SK-N-SH treated with all-trans-retinoic acid at 6 μM for 48 hours (cell line): ENCODE measurements around the gene MERTK.

Source experiments
- ARNTL ChIP-seq: fragments of 450-650 bp; formaldehyde crosslinking; IDR thresholded peaks from 2 replicates; pipeline ENCODE4 v1.5.0; 2020; ENCODE audit warnings: low read depth, mild to moderate bottlenecking, moderate library complexity, borderline replicate concordance
- RARB ChIP-seq: fragments of 250-450 bp; sonication (Bioruptor Pico); IDR thresholded peaks from 2 replicates; pipeline ENCODE4 v1.8.0; 2021; ENCODE audit warnings: mild to moderate bottlenecking, moderate library complexity
- SNAI2 ChIP-seq: fragments of 250-450 bp; sonication (Bioruptor Pico); IDR thresholded peaks from 2 replicates; pipeline ENCODE4 v1.5.0; 2020; ENCODE audit warnings: mild to moderate bottlenecking, moderate library complexity
- TCF4 ChIP-seq: fragments of 250-450 bp; sonication (Bioruptor Pico); IDR thresholded peaks from 2 replicates; pipeline ENCODE4 v1.8.0; 2021; ENCODE audit warnings: mild to moderate bottlenecking, moderate library complexity, borderline replicate concordance
- ZFP30 ChIP-seq: fragments of 450-650 bp; formaldehyde crosslinking; IDR thresholded peaks from 2 replicates; pipeline ENCODE4 v1.5.0; 2022; ENCODE audit warnings: mild to moderate bottlenecking, moderate library complexity
- ZNF8 ChIP-seq: fragments of 450-650 bp; formaldehyde crosslinking; IDR thresholded peaks from 2 replicates; pipeline ENCODE4 v1.5.0; 2020; ENCODE audit warnings: mild to moderate bottlenecking, moderate library complexity
- TF ChIP-seq, protein P1 (sequence below): fragments of 250-450 bp; sonication (Bioruptor Pico); IDR thresholded peaks from 2 replicates; pipeline ENCODE4 v1.8.0; 2021; ENCODE audit warnings: low read depth, mild to moderate bottlenecking, moderate library complexity, borderline replicate concordance
- TF ChIP-seq, protein P2 (sequence below): fragments of 250-450 bp; sonication (Bioruptor Pico); IDR thresholded peaks from 2 replicates; pipeline ENCODE4 v1.5.1; 2021; ENCODE audit warnings: mild to moderate bottlenecking, moderate library complexity
- TF ChIP-seq, protein P3 (sequence below): fragments of 250-450 bp; sonication (Bioruptor Pico); IDR thresholded peaks from 2 replicates; pipeline ENCODE4 v1.5.1; 2020; ENCODE audit warnings: low read depth, mild to moderate bottlenecking, moderate library complexity
- TF ChIP-seq, protein P4 (sequence below): fragments of 250-450 bp; sonication (Bioruptor Pico); IDR thresholded peaks from 2 replicates; pipeline ENCODE4 v1.5.0; 2020; ENCODE audit warnings: mild to moderate bottlenecking, moderate library complexity

DNA sequence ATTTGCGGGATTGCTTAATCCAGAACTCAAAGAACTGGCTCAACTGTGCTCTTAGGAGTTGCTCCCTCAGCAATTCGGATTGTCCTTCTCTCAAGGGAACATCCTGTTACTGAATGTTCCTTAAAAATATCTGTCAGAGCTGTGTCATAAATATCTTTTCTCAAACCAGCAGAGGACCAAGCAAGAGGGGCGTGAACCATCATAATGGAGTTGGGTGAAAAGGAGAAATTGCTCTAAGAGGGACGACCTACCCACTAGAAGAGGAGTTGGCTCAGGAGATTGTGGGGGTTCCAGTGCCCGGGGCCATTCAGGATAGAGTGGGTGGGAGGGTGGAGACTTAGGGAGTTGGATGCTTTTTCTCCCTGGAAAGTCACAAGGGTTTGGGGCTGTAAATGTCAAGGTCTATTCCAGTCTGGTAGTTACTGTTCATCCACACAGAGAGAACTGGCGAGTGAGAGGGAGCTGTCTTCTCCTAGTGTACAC, 59.5 kb downstream of the MERTK start:
- no peak for TF ChIP-seq ARNTL (CRISPR knock-in tag)
- TF ChIP-seq, protein P1, sequence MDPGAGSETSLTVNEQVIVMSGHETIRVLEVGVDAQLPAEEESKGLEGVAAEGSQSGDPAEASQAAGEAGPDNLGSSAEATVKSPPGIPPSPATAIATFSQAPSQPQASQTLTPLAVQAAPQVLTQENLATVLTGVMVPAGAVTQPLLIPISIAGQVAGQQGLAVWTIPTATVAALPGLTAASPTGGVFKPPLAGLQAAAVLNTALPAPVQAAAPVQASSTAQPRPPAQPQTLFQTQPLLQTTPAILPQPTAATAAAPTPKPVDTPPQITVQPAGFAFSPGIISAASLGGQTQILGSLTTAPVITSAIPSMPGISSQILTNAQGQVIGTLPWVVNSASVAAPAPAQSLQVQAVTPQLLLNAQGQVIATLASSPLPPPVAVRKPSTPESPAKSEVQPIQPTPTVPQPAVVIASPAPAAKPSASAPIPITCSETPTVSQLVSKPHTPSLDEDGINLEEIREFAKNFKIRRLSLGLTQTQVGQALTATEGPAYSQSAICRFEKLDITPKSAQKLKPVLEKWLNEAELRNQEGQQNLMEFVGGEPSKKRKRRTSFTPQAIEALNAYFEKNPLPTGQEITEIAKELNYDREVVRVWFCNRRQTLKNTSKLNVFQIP (CRISPR knock-in tag): no peak
- TF ChIP-seq ZNF8: no peak
- TF ChIP-seq, protein P2, sequence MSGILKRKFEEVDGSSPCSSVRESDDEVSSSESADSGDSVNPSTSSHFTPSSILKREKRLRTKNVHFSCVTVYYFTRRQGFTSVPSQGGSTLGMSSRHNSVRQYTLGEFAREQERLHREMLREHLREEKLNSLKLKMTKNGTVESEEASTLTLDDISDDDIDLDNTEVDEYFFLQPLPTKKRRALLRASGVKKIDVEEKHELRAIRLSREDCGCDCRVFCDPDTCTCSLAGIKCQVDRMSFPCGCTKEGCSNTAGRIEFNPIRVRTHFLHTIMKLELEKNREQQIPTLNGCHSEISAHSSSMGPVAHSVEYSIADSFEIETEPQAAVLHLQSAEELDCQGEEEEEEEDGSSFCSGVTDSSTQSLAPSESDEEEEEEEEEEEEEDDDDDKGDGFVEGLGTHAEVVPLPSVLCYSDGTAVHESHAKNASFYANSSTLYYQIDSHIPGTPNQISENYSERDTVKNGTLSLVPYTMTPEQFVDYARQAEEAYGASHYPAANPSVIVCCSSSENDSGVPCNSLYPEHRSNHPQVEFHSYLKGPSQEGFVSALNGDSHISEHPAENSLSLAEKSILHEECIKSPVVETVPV (CRISPR knock-in tag): no peak
- TF ChIP-seq, protein P3, sequence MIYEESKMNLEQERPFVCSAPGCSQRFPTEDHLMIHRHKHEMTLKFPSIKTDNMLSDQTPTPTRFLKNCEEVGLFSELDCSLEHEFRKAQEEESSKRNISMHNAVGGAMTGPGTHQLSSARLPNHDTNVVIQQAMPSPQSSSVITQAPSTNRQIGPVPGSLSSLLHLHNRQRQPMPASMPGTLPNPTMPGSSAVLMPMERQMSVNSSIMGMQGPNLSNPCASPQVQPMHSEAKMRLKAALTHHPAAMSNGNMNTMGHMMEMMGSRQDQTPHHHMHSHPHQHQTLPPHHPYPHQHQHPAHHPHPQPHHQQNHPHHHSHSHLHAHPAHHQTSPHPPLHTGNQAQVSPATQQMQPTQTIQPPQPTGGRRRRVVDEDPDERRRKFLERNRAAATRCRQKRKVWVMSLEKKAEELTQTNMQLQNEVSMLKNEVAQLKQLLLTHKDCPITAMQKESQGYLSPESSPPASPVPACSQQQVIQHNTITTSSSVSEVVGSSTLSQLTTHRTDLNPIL (CRISPR knock-in tag): no peak
- TF ChIP-seq, protein P4, sequence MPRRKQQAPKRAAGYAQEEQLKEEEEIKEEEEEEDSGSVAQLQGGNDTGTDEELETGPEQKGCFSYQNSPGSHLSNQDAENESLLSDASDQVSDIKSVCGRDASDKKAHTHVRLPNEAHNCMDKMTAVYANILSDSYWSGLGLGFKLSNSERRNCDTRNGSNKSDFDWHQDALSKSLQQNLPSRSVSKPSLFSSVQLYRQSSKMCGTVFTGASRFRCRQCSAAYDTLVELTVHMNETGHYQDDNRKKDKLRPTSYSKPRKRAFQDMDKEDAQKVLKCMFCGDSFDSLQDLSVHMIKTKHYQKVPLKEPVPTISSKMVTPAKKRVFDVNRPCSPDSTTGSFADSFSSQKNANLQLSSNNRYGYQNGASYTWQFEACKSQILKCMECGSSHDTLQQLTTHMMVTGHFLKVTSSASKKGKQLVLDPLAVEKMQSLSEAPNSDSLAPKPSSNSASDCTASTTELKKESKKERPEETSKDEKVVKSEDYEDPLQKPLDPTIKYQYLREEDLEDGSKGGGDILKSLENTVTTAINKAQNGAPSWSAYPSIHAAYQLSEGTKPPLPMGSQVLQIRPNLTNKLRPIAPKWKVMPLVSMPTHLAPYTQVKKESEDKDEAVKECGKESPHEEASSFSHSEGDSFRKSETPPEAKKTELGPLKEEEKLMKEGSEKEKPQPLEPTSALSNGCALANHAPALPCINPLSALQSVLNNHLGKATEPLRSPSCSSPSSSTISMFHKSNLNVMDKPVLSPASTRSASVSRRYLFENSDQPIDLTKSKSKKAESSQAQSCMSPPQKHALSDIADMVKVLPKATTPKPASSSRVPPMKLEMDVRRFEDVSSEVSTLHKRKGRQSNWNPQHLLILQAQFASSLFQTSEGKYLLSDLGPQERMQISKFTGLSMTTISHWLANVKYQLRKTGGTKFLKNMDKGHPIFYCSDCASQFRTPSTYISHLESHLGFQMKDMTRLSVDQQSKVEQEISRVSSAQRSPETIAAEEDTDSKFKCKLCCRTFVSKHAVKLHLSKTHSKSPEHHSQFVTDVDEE (CRISPR knock-in tag): no peak
- TF ChIP-seq SNAI2 (CRISPR knock-in tag): no peak
- TF ChIP-seq RARB (CRISPR knock-in tag): no peak
- TF ChIP-seq TCF4: no peak
- no peak for TF ChIP-seq ZFP30
